ENCODE results near the gene DDX50.

- peak; percentile 76; the same call in 1 of the 2 replicates for TF ChIP-seq FOXK1 (CRISPR knock-in tag; IDR thresholded peaks at IDR 0.05)
- peak; percentile 88; the same call in 1 of the 2 replicates for TF ChIP-seq JUN (CRISPR knock-in tag; IDR thresholded peaks at IDR 0.05)
- TF ChIP-seq TEAD1 (CRISPR knock-in tag; IDR thresholded peaks at IDR 0.05), result 0 out of 2 replicates have a peak, but pooled peaks have one; percentile 80
- TF ChIP-seq, protein P1, sequence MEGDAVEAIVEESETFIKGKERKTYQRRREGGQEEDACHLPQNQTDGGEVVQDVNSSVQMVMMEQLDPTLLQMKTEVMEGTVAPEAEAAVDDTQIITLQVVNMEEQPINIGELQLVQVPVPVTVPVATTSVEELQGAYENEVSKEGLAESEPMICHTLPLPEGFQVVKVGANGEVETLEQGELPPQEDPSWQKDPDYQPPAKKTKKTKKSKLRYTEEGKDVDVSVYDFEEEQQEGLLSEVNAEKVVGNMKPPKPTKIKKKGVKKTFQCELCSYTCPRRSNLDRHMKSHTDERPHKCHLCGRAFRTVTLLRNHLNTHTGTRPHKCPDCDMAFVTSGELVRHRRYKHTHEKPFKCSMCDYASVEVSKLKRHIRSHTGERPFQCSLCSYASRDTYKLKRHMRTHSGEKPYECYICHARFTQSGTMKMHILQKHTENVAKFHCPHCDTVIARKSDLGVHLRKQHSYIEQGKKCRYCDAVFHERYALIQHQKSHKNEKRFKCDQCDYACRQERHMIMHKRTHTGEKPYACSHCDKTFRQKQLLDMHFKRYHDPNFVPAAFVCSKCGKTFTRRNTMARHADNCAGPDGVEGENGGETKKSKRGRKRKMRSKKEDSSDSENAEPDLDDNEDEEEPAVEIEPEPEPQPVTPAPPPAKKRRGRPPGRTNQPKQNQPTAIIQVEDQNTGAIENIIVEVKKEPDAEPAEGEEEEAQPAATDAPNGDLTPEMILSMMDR (IDR thresholded peaks at IDR 0.05), result no peak
- TF ChIP-seq FOXP4 (CRISPR knock-in tag; IDR thresholded peaks at IDR 0.05), result no peak
- TF ChIP-seq, protein P2, sequence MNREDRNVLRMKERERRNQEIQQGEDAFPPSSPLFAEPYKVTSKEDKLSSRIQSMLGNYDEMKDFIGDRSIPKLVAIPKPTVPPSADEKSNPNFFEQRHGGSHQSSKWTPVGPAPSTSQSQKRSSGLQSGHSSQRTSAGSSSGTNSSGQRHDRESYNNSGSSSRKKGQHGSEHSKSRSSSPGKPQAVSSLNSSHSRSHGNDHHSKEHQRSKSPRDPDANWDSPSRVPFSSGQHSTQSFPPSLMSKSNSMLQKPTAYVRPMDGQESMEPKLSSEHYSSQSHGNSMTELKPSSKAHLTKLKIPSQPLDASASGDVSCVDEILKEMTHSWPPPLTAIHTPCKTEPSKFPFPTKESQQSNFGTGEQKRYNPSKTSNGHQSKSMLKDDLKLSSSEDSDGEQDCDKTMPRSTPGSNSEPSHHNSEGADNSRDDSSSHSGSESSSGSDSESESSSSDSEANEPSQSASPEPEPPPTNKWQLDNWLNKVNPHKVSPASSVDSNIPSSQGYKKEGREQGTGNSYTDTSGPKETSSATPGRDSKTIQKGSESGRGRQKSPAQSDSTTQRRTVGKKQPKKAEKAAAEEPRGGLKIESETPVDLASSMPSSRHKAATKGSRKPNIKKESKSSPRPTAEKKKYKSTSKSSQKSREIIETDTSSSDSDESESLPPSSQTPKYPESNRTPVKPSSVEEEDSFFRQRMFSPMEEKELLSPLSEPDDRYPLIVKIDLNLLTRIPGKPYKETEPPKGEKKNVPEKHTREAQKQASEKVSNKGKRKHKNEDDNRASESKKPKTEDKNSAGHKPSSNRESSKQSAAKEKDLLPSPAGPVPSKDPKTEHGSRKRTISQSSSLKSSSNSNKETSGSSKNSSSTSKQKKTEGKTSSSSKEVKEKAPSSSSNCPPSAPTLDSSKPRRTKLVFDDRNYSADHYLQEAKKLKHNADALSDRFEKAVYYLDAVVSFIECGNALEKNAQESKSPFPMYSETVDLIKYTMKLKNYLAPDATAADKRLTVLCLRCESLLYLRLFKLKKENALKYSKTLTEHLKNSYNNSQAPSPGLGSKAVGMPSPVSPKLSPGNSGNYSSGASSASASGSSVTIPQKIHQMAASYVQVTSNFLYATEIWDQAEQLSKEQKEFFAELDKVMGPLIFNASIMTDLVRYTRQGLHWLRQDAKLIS (CRISPR knock-in tag; IDR thresholded peaks at IDR 0.05; ENCODE audit: borderline replicate concordance), result no peak
- TF ChIP-seq KAT7 (CRISPR knock-in tag; IDR thresholded peaks at IDR 0.05; ENCODE audit: borderline replicate concordance), result no peak
- TF ChIP-seq USF2 (CRISPR knock-in tag; IDR thresholded peaks at IDR 0.05), result no peak
- TF ChIP-seq, protein P3, sequence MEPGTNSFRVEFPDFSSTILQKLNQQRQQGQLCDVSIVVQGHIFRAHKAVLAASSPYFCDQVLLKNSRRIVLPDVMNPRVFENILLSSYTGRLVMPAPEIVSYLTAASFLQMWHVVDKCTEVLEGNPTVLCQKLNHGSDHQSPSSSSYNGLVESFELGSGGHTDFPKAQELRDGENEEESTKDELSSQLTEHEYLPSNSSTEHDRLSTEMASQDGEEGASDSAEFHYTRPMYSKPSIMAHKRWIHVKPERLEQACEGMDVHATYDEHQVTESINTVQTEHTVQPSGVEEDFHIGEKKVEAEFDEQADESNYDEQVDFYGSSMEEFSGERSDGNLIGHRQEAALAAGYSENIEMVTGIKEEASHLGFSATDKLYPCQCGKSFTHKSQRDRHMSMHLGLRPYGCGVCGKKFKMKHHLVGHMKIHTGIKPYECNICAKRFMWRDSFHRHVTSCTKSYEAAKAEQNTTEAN (CRISPR knock-in tag; IDR thresholded peaks at IDR 0.05), result no peak; the same call in 1 of the 2 replicates
- TF ChIP-seq, protein P4, sequence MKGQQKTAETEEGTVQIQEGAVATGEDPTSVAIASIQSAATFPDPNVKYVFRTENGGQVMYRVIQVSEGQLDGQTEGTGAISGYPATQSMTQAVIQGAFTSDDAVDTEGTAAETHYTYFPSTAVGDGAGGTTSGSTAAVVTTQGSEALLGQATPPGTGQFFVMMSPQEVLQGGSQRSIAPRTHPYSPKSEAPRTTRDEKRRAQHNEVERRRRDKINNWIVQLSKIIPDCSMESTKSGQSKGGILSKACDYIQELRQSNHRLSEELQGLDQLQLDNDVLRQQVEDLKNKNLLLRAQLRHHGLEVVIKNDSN (CRISPR knock-in tag; IDR thresholded peaks at IDR 0.05), result no peak
Observed at GRCh38 chr10:68988530-68989316, 87.6 kb downstream of the DDX50 start, which contains the start of gene KIFBP.

Data from WTC11 (cell line).